ENCODE data around the gene ROR1. TPM values are rescaled to one million over a fixed set of nuclear protein-coding genes. Genes with fewer than 3 reads are reported as not detected.

Gene ROR1
- total and polyA plus RNA-seq, 9 of the 15 experiments (the other 6 are each of a cell fraction or from before 2014, with no cell fraction given): 0.02 TPM; not detected in 8

- TF ChIP-seq TSHZ1 (CRISPR knock-in tag; IDR thresholded peaks at IDR 0.05) (no peak), PYGO2 (tag; IDR thresholded peaks at IDR 0.05) (no peak), TRIM28 (IDR thresholded peaks at IDR 0.05) (no peak), BCL6 (CRISPR knock-in tag; IDR thresholded peaks at IDR 0.05) (no peak), HDAC2 (IDR thresholded peaks at IDR 0.05) (no peak)
These were observed 402.8 kb downstream of the ROR1 start (continued) for GRCh38 chr1:64176659-64177058.

- 0% methylated on average over 4 of the region's 4 CpGs for WGBS (ENCODE audit: insufficient coverage, low coverage, missing lambda C conversion rate)
- Histone ChIP-seq H4K20me1 (replicated peaks; ENCODE audit: control insufficient read depth, insufficient read depth, low read length) (no peaks in the 10 kb centered on the region), H3K4me2 (ENCODE audit: insufficient read depth, low read length) (no peak overlapping the region), H3K27ac (ENCODE audit: extremely low read depth, low read depth, low read length) (no peak overlapping the region), H3K79me2 (ENCODE audit: control insufficient read depth, insufficient read depth, low read length) (no peaks in the 10 kb centered on the region), H3K9me3 (replicated peaks; ENCODE audit: control insufficient read depth, insufficient read depth, low read depth, low read length) (no peaks in the 10 kb centered on the region), H3K4me3 (no peak overlapping the region), H3K36me3 (ENCODE audit: control insufficient read depth, insufficient read depth, low read length) (no peaks in the 10 kb centered on the region), H2AFZ (ENCODE audit: low read depth, low read length) (no peak overlapping the region), H3K9me1 (ENCODE audit: control insufficient read depth, insufficient read depth, low read length) (no peaks in the 10 kb centered on the region), H3K27me3 (ENCODE audit: control insufficient read depth in 2 of 2, insufficient read depth in 2 of 2, low read length in 2 of 2) (peaks cover 0 to 13% of the 10 kb centered on the region in 2 experiments; a peak in 2 of 5 replicates), H3K4me1 (replicated peaks in 1 of 2; ENCODE audit: control insufficient read depth in 2 of 2, insufficient read depth in 2 of 2, low read length in 2 of 2) (no peaks in the 10 kb centered on the region), H3K9ac (ENCODE audit: insufficient read depth in 1 of 2, low read depth in 2 of 2, low read length in 2 of 2) (no peak overlapping the region)
- POLR2A ChIA-PET: no interaction called here
- ATAC-seq (no peak), DNase-seq (ENCODE audit: extremely low read depth in 1 of 4, low spot score in 3 of 4) (no peak), FAIRE-seq (no peak)
- CTCF ChIA-PET (ENCODE audit: low intra/inter-chr PET ratio): no interaction called here
- intact Hi-C loops (cut with micrococcal nuclease) (no loop called here), in situ Hi-C loops (cut with MboI) (no loop called here)
- no TSS peak for BruUV-seq (replicated peaks)
- TF ChIP-seq RBBP5 (IDR thresholded peaks at IDR 0.05; ENCODE audit: borderline replicate concordance, insufficient read depth, low read length, poor library complexity, severe bottlenecking): no peak
- no peak for TF ChIP-seq SMAD2 (IDR thresholded peaks at IDR 0.05; ENCODE audit: low read depth, low read length)
- no peak for TF ChIP-seq ZNF146 (CRISPR knock-in tag; IDR thresholded peaks at IDR 0.05; ENCODE audit: unreplicated experiment)
- no peak for TF ChIP-seq ETV5 (CRISPR knock-in tag; IDR thresholded peaks at IDR 0.05; ENCODE audit: low read depth)
- TF ChIP-seq TBP (optimal IDR thresholded peaks at IDR 0.05; ENCODE audit: low read depth, low read length): no peak
- no peak for TF ChIP-seq STAT6 (CRISPR knock-in tag; IDR thresholded peaks at IDR 0.05)
- TF ChIP-seq PRMT5 (CRISPR knock-in tag; IDR thresholded peaks at IDR 0.05): no peak
- no peak for TF ChIP-seq MEIS2 (IDR thresholded peaks at IDR 0.05; ENCODE audit: partially characterized antibody)
- TF ChIP-seq ZNF507 (tag; conservative IDR thresholded peaks at IDR 0.05): no peak
- TF ChIP-seq RFX5 (IDR thresholded peaks at IDR 0.05; ENCODE audit: low read depth, low read length): no peak
- TF ChIP-seq SRSF9 (IDR thresholded peaks at IDR 0.05; ENCODE audit: borderline replicate concordance, low read depth, low read length): no peak
- TF ChIP-seq EWSR1 (IDR thresholded peaks at IDR 0.05; ENCODE audit: borderline replicate concordance, low read depth, partially characterized antibody): no peak
- TF ChIP-seq MTF1 (CRISPR knock-in tag; IDR thresholded peaks at IDR 0.05; ENCODE audit: borderline replicate concordance): no peak
These were observed 405.8 kb downstream of the ROR1 start for GRCh38 chr1:64179588-64179987.
